ENCODE results near the gene UNC13A. TPM values are rescaled to one million over a fixed set of nuclear protein-coding genes. Genes with fewer than 3 reads are reported as not detected.

UNC13A gene
- total RNA-seq, 1 donor from 2014 or later, result 1.3 TPM

DNA sequence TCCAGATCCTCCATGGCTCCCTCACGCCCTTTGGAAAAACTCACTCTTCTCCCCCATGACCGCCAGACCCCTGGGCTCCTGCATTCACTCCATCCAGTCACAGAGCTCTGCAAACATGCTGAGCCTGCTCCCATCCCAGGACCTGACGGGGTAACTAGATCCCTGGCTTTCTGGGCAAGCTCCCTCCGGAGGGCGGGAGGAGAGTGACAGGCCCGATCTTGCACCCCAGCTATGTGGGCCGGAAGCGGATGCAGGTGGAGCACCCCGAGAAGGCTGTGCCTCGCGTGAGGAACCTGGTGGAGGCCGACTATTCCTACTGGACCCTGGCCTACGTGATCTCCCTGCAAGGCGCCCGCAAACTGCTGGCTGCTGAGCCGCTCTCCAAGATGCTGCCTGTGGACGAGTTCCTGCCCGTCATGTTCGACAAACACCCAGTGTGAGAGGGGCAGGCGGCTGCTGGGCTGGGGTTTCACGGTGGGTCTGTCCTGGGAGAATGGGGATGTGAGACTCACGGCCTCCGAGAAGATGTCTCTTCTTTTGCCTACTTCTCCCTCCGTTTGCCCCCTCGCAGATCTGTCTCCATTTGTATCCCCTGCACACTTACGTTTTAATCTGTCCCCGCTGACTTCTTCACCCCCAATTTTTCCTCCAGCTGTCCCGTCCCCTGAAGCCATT, 107.5 kb downstream of the UNC13A start:
- Mint-ChIP-seq H3K27ac (no peak overlapping the region), H3K27me3 (ENCODE audit: insufficient read depth, low read depth) (peaks cover 7% of the 10 kb centered on the region), H3K9me3 (no peaks in the 10 kb centered on the region), H3K4me1 (peaks cover 17% of the 10 kb centered on the region), H3K4me3 (no peak overlapping the region), H3K36me3 (peaks cover 20% of the 10 kb centered on the region)
- Histone ChIP-seq H3K9me3 (ENCODE audit: low read depth) (no peaks in the 10 kb centered on the region), H2AFZ (replicated peaks) (no peak overlapping the region), H4K20me1 (ENCODE audit: low read depth) (peaks cover 24% of the 10 kb centered on the region), H3K36me3 (no peaks in the 10 kb centered on the region), H3K4me1 (no peaks in the 10 kb centered on the region), H3K27me3 (no peaks in the 10 kb centered on the region), H3F3A (ENCODE audit: low read depth) (peaks cover 9% of the 10 kb centered on the region), H3K4me3 (no peak overlapping the region), H3K79me2 (ENCODE audit: low read depth) (no peaks in the 10 kb centered on the region), H3K9ac (no peak overlapping the region), H3K4me2 (no peak overlapping the region), H3K27ac (no peak overlapping the region)
- no peak for DNase-seq (ENCODE audit: low spot score)
- no peak for TF ChIP-seq EZH2phosphoT487 (IDR thresholded peaks at IDR 0.05)
- no peak for TF ChIP-seq CTCF (IDR thresholded peaks at IDR 0.05)
- TF ChIP-seq EZH2 (IDR thresholded peaks at IDR 0.05), result no peak

DNA sequence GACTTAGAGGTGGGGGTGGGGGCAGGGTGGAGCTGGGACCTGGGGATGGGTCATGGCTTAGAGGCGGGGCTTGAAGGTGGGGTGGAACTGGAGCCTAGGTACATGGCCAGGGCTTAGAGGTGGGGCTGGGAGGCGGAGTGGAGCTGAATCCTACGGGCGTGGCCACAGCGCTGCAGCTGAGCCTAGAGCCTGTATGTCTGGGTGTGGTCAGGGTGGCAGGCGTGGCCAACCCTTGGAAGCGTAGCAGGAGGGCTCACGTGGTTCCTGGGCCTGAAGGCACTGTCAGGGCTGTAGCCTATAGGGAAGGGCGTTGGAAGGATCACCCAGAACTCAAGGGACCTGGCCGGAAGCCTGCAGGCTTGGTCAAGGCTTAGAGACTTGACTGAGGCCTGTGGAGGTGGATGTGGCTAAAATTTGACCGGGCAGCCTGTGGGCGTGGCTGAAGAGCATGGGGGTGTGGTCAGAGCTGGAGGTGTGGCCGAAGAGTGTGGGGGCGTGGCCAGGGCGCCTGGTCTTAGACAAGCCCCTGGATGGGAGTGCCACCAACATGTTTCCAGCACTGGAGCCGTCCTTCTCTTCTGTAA, 108.4 kb downstream of the UNC13A start:
- H3K9me3 Mint-ChIP-seq, result no peaks in the 10 kb centered on the region
- H3K36me3 Mint-ChIP-seq, result peaks cover 20% of the 10 kb centered on the region
- H3K79me2 ChIP-seq (ENCODE audit: low read depth), result no peaks in the 10 kb centered on the region
- H3K4me2 ChIP-seq, result no peak overlapping the region
- H3K4me1 Mint-ChIP-seq, result peaks cover 17% of the 10 kb centered on the region
- H3K27me3 Mint-ChIP-seq (ENCODE audit: insufficient read depth, low read depth), result peaks cover 7% of the 10 kb centered on the region
- H3K36me3 ChIP-seq, result no peaks in the 10 kb centered on the region
- TF ChIP-seq EZH2phosphoT487 (IDR thresholded peaks at IDR 0.05) (no peak), CTCF (IDR thresholded peaks at IDR 0.05) (no peak), EZH2 (IDR thresholded peaks at IDR 0.05) (no peak)
- no peak overlapping the region for H3K27ac ChIP-seq
- H4K20me1 ChIP-seq (ENCODE audit: low read depth), result peaks cover 24% of the 10 kb centered on the region
- peak; percentile 73 for DNase-seq (ENCODE audit: low spot score)
- no peaks in the 10 kb centered on the region for H3K9me3 ChIP-seq (ENCODE audit: low read depth)
- no peaks in the 10 kb centered on the region for H3K27me3 ChIP-seq
- no peak overlapping the region for H2AFZ ChIP-seq (replicated peaks)
- no peak overlapping the region for H3K4me3 Mint-ChIP-seq
- H3K9ac ChIP-seq, result no peak overlapping the region
- no peak overlapping the region for H3K4me3 ChIP-seq
- H3K4me1 ChIP-seq, result no peaks in the 10 kb centered on the region
- peaks cover 11% of the 10 kb centered on the region for H3F3A ChIP-seq (ENCODE audit: low read depth)
- H3K27ac Mint-ChIP-seq, result peak overlapping the region; percentile 66

- H3K27ac Mint-ChIP-seq, result no peak overlapping the region
- Histone ChIP-seq H2AFZ (replicated peaks) (no peak overlapping the region), H3K9ac (no peak overlapping the region), H3K4me2 (peak overlapping the region; percentile 66), H3F3A (ENCODE audit: low read depth) (peaks cover 13% of the 10 kb centered on the region), H3K4me1 (no peaks in the 10 kb centered on the region), H3K79me2 (ENCODE audit: low read depth) (no peaks in the 10 kb centered on the region), H3K27me3 (no peaks in the 10 kb centered on the region), H4K20me1 (ENCODE audit: low read depth) (peaks cover 24% of the 10 kb centered on the region), H3K9me3 (ENCODE audit: low read depth) (no peaks in the 10 kb centered on the region), H3K36me3 (no peaks in the 10 kb centered on the region), H3K4me3 (no peak overlapping the region), H3K27ac (no peak overlapping the region)
- H3K4me1 Mint-ChIP-seq, result peaks cover 17% of the 10 kb centered on the region
- H3K9me3 Mint-ChIP-seq, result no peaks in the 10 kb centered on the region
- H3K27me3 Mint-ChIP-seq (ENCODE audit: insufficient read depth, low read depth), result peaks cover 9% of the 10 kb centered on the region
- DNase-seq (ENCODE audit: low spot score), result no peak
- peaks cover 23% of the 10 kb centered on the region for H3K36me3 Mint-ChIP-seq
- TF ChIP-seq EZH2phosphoT487 (IDR thresholded peaks at IDR 0.05) (no peak), EZH2 (IDR thresholded peaks at IDR 0.05) (no peak), CTCF (IDR thresholded peaks at IDR 0.05) (no peak)
- H3K4me3 Mint-ChIP-seq, result peak overlapping the region; percentile 41
Measured at GRCh38 chr19:17577457-17578097, 110.6 kb downstream of the UNC13A start.
